BE2C (cell line): ENCODE results near the gene ETS1.

Experiments used
- DNase-seq: peaks from one replicate; pipeline ENCODE4 v3.0.0-alpha.2; 2020
- H3K27me3 ChIP-seq: fragments of 250-450 bp; sonication (Bioruptor Pico); 2 replicates; pipeline ENCODE4 v1.5.1; 2020; ENCODE audit warnings: mild to moderate bottlenecking
- H3K36me3 ChIP-seq: fragments of 250-450 bp; sonication (Bioruptor Pico); 2 replicates; pipeline ENCODE4 v1.5.1; 2020; ENCODE audit warnings: mild to moderate bottlenecking
- H3K4me1 ChIP-seq: fragments of 250-450 bp; sonication (Bioruptor Pico); 2 replicates; pipeline ENCODE4 v1.5.1; 2020
- H3K4me3 ChIP-seq: 2 replicates; pipeline ENCODE4 v1.5.1; 2011; ENCODE audit warnings: low read depth, low read length
- H3K9me3 ChIP-seq: fragments of 250-450 bp; sonication (Bioruptor Pico); 2 replicates; pipeline ENCODE4 v1.5.1; 2020
- CTCF ChIP-seq: IDR thresholded peaks from 2 replicates; pipeline ENCODE4 v1.5.1; 2012; ENCODE audit warnings: mild to moderate bottlenecking, low read depth, low read length

ETS1 gene

GRCh38 chr11:128501632-128502549, 85.5 kb downstream of the ETS1 start:
- Histone ChIP-seq H3K4me3 (no peak overlapping the region), H3K4me1 (peaks cover 21% of the 10 kb centered on the region), H3K36me3 (no peaks in the 10 kb centered on the region), H3K27me3 (no peaks in the 10 kb centered on the region), H3K9me3 (no peaks in the 10 kb centered on the region)
- no peak for DNase-seq
- no peak for TF ChIP-seq CTCF

GRCh38 chr11:128501008-128501407, 86.3 kb downstream of the ETS1 start:
- no peaks in the 10 kb centered on the region for H3K36me3 ChIP-seq
- TF ChIP-seq CTCF: no peak
- H3K9me3 ChIP-seq: no peaks in the 10 kb centered on the region
- no peak for DNase-seq
- H3K4me3 ChIP-seq: no peak overlapping the region
- H3K4me1 ChIP-seq: peaks cover 13% of the 10 kb centered on the region
- no peaks in the 10 kb centered on the region for H3K27me3 ChIP-seq

- no peaks in the 10 kb centered on the region for H3K27me3 ChIP-seq
Measured at GRCh38 chr11:128500493-128500892, 86.9 kb downstream of the ETS1 start.

GRCh38 chr11:128499613-128500253, 87.6 kb downstream of the ETS1 start:
- no peak for TF ChIP-seq CTCF
- Histone ChIP-seq H3K36me3 (no peaks in the 10 kb centered on the region), H3K4me1 (peaks cover 8% of the 10 kb centered on the region), H3K27me3 (no peaks in the 10 kb centered on the region), H3K4me3 (no peak overlapping the region), H3K9me3 (no peaks in the 10 kb centered on the region)
- no peak for DNase-seq

More at GRCh38 chr11:128500493-128500892, 86.9 kb downstream of the ETS1 start:
- no peaks in the 10 kb centered on the region for H3K9me3 ChIP-seq
- peaks cover 9% of the 10 kb centered on the region for H3K4me1 ChIP-seq
- H3K4me3 ChIP-seq: no peak overlapping the region
- TF ChIP-seq CTCF: no peak
- no peaks in the 10 kb centered on the region for H3K36me3 ChIP-seq
- DNase-seq: no peak

GRCh38 chr11:128498721-128499245, 88.6 kb downstream of the ETS1 start:
- Histone ChIP-seq H3K9me3 (no peaks in the 10 kb centered on the region), H3K27me3 (no peaks in the 10 kb centered on the region), H3K4me1 (peaks cover 8% of the 10 kb centered on the region), H3K36me3 (no peaks in the 10 kb centered on the region), H3K4me3 (no peak overlapping the region)
- no peak for TF ChIP-seq CTCF
- no peak for DNase-seq
